IMR-90 (cell line): ENCODE data around the gene PIPOX. TPM values are rescaled to one million over a fixed set of nuclear protein-coding genes. Genes with fewer than 3 reads are reported as not detected.

ENCODE experiments used
- ATAC-seq: fragments of 200-7000 bp; cut with Tn5 transposase; 2 replicates; pipeline ENCODE4 v1.9.1; 2020; ENCODE audit warnings: low read depth, mild to moderate bottlenecking, moderate library complexity
- BruUV-seq: library from RNA; stranded (reverse); fragments of 400-500 nt; replicated peaks from 2 replicates; lab custom pipeline; 2021; lab: Mats Ljungman, UMichigan
- CTCF ChIA-PET: fragments of 300-600 bp; formaldehyde crosslinking; extraction: SDS; loops from one replicate; lab custom pipeline; 2021; ENCODE audit warnings: antibody characterized with exemption; lab: Yijun Ruan, JAX
- POLR2A ChIA-PET: fragments of 300-600 bp; sonication (Branson Sonifier 250); formaldehyde crosslinking; loops from one replicate; lab custom pipeline; 2022; ENCODE audit warnings: antibody characterized with exemption; ENCODE audit not compliant: unreplicated experiment; lab: Charles Lee
- DNase-seq: peaks from one replicate; pipeline ENCODE4 v3.0.0; 2013
- H2AFZ ChIP-seq: replicated peaks from 2 replicates; pipeline ENCODE3; 2013; ENCODE audit warnings: low read length, mild to moderate bottlenecking; ENCODE audit not compliant: poor library complexity
- H2AK5ac ChIP-seq: 2 replicates; pipeline ENCODE4 v1.6.1; 2013; ENCODE audit warnings: low read depth, low read length, inconsistent platforms
- H2AK9ac ChIP-seq: replicated peaks from 2 replicates; pipeline ENCODE3; 2013; ENCODE audit warnings: mild to moderate bottlenecking, low read depth, low read length, moderate library complexity; ENCODE audit not compliant: poor library complexity
- H2BK120ac ChIP-seq: 2 replicates; pipeline ENCODE4 v1.6.1; 2013; ENCODE audit warnings: low read depth, low read length, inconsistent platforms
- H2BK15ac ChIP-seq: 3 replicates; pipeline ENCODE4 v1.6.1; 2013; ENCODE audit warnings: low read depth, low read length, inconsistent platforms
- H2BK20ac ChIP-seq: 2 replicates; pipeline ENCODE4 v1.6.1; 2013; ENCODE audit warnings: low read depth, mild to moderate bottlenecking, inconsistent platforms, low read length, moderate library complexity
- H2BK5ac ChIP-seq: 2 replicates; pipeline ENCODE4 v1.6.1; 2013; ENCODE audit warnings: mild to moderate bottlenecking, low read depth, low read length, inconsistent platforms; ENCODE audit not compliant: poor library complexity, severe bottlenecking
- H3K14ac ChIP-seq: replicated peaks from 2 replicates; pipeline ENCODE4 v1.6.1; 2013; ENCODE audit warnings: low read depth, low read length, inconsistent platforms
- H3K18ac ChIP-seq: 2 replicates; pipeline ENCODE4 v1.6.1; 2013; ENCODE audit warnings: low read depth, low read length, control low read depth
- H3K23ac ChIP-seq: 2 replicates; pipeline ENCODE4 v1.6.1; 2013; ENCODE audit warnings: low read depth, low read length, inconsistent platforms
- H3K27ac ChIP-seq: 2 replicates; pipeline ENCODE4 v1.5.1; 2013; ENCODE audit warnings: mild to moderate bottlenecking, control low read depth, low read length; ENCODE audit not compliant: insufficient read depth
- H3K27me3 ChIP-seq: 2 replicates; pipeline ENCODE4 v1.6.1; 2013; ENCODE audit warnings: low read length; ENCODE audit not compliant: control insufficient read depth, insufficient read depth
- H3K36me3 ChIP-seq: 2 replicates; pipeline ENCODE4 v1.6.1; 2013; ENCODE audit warnings: low read length, mixed read lengths; ENCODE audit not compliant: control insufficient read depth, insufficient read depth
- H3K4ac ChIP-seq: 2 replicates; pipeline ENCODE4 v1.6.1; 2013; ENCODE audit warnings: low read depth, low read length, inconsistent platforms
- H3K4me1 ChIP-seq: 2 replicates; pipeline ENCODE4 v1.6.1; 2013; ENCODE audit warnings: low read length, mixed read lengths; ENCODE audit not compliant: control insufficient read depth, insufficient read depth
- H3K4me2 ChIP-seq: 2 replicates; pipeline ENCODE4 v1.6.1; 2013; ENCODE audit warnings: low read depth, mild to moderate bottlenecking, control low read depth, low read length, moderate library complexity
- H3K4me3 ChIP-seq: 2 replicates; pipeline ENCODE4 v1.5.1; 2013; ENCODE audit warnings: low read depth, mild to moderate bottlenecking, control low read depth, low read length, moderate library complexity; ENCODE audit not compliant: insufficient read depth
- H3K56ac ChIP-seq: 2 replicates; pipeline ENCODE4 v1.6.1; 2013; ENCODE audit warnings: low read length, inconsistent platforms; ENCODE audit not compliant: insufficient read depth; ENCODE audit errors: extremely low read depth
- H3K79me1 ChIP-seq, 2 experiments: 2 replicates each; pipeline ENCODE4 v1.6.1; 2013; ENCODE audit warnings: low read length in 2 of 2, inconsistent platforms in 1 of 2, low read depth in 1 of 2
- H3K9ac ChIP-seq: 2 replicates; pipeline ENCODE4 v1.6.1; 2013; ENCODE audit warnings: low read depth, low read length, control low read depth
- H3K9me1 ChIP-seq: 2 replicates; pipeline ENCODE4 v1.6.1; 2013; ENCODE audit warnings: low read length, inconsistent platforms; ENCODE audit not compliant: insufficient read depth
- H3K9me3 ChIP-seq: 2 replicates; pipeline ENCODE4 v1.6.1; 2013; ENCODE audit warnings: low read length; ENCODE audit not compliant: control insufficient read depth, insufficient read depth
- H4K20me1 ChIP-seq: 2 replicates; pipeline ENCODE4 v1.6.1; 2013; ENCODE audit warnings: low read length, inconsistent platforms; ENCODE audit not compliant: insufficient read depth
- H4K5ac ChIP-seq: 2 replicates; pipeline ENCODE4 v1.6.1; 2013; ENCODE audit warnings: mild to moderate bottlenecking, low read depth, low read length, control low read depth
- H4K8ac ChIP-seq, 2 experiments: 2 replicates each; pipeline ENCODE4 v1.6.1; 2013; ENCODE audit warnings: low read depth in 2 of 2, low read length in 2 of 2, control low read depth in 1 of 2, inconsistent platforms in 1 of 2
- H4K91ac ChIP-seq: 2 replicates; pipeline ENCODE4 v1.6.1; 2013; ENCODE audit warnings: low read depth, low read length, inconsistent platforms; ENCODE audit not compliant: insufficient read depth
- BHLHE40 ChIP-seq: fragments of 150-350 bp; IDR thresholded peaks from 2 replicates; pipeline ENCODE4 v1.6.1; 2016; ENCODE audit warnings: mild to moderate bottlenecking, low read depth, low read length
- CEBPB ChIP-seq: IDR thresholded peaks from 2 replicates; pipeline ENCODE4 v1.6.1; 2012; ENCODE audit warnings: low read depth, low read length, improper control_type of control experiment
- CHD1 ChIP-seq: IDR thresholded peaks from 2 replicates; pipeline ENCODE4 v1.6.1; 2012; ENCODE audit warnings: low read depth, low read length, improper control_type of control experiment
- FOS ChIP-seq: fragments of 150-350 bp; IDR thresholded peaks from 2 replicates; pipeline ENCODE4 v1.6.1; 2016; ENCODE audit warnings: low read depth, low read length
- MAFK ChIP-seq: IDR thresholded peaks from 2 replicates; pipeline ENCODE4 v1.6.1; 2012; ENCODE audit warnings: low read depth, low read length, improper control_type of control experiment
- MAZ ChIP-seq: IDR thresholded peaks from 2 replicates; pipeline ENCODE4 v1.6.1; 2012; ENCODE audit warnings: low read depth, mild to moderate bottlenecking, low read length, improper control_type of control experiment, moderate library complexity, borderline replicate concordance
- MXI1 ChIP-seq: IDR thresholded peaks from 2 replicates; pipeline ENCODE4 v1.6.1; 2012; ENCODE audit warnings: low read depth, mild to moderate bottlenecking, low read length, moderate library complexity, borderline replicate concordance
- NFE2L2 ChIP-seq: fragments of 150-350 bp; IDR thresholded peaks from 2 replicates; pipeline ENCODE4 v1.6.1; 2016; ENCODE audit warnings: low read depth, mild to moderate bottlenecking, low read length
- POLR2A ChIP-seq: IDR thresholded peaks from 2 replicates; pipeline ENCODE4 v1.6.1; 2012; ENCODE audit warnings: mild to moderate bottlenecking, low read depth, low read length
- RAD21 ChIP-seq: IDR thresholded peaks from 2 replicates; pipeline ENCODE4 v1.6.1; 2012; ENCODE audit warnings: low read length, improper control_type of control experiment
- RCOR1 ChIP-seq: IDR thresholded peaks from 2 replicates; pipeline ENCODE4 v1.6.1; 2012; ENCODE audit warnings: mild to moderate bottlenecking, low read length, improper control_type of control experiment; ENCODE audit not compliant: insufficient replicate concordance
- RFX5 ChIP-seq: IDR thresholded peaks from 2 replicates; pipeline ENCODE4 v1.8.0; 2012; ENCODE audit warnings: low read depth, mild to moderate bottlenecking, low read length, moderate library complexity
- SMC3 ChIP-seq: fragments of 150-350 bp; IDR thresholded peaks from 2 replicates; pipeline ENCODE4 v1.6.1; 2016; ENCODE audit warnings: low read depth, mild to moderate bottlenecking, antibody characterized with exemption, low read length, moderate library complexity
- USF2 ChIP-seq: fragments of 150-350 bp; IDR thresholded peaks from 2 replicates; pipeline ENCODE4 v1.6.1; 2017; ENCODE audit warnings: mild to moderate bottlenecking, antibody characterized with exemption, low read length, low read depth
- WGBS, 2 experiments: methylation state at CpG; one replicate each; pipeline versions ENCODE4 v1.1.5 to v1.1.7; 2013; ENCODE audit warnings: missing lambda C conversion rate in 2 of 2; ENCODE audit not compliant: insufficient read length in 1 of 2; ENCODE audit errors: extremely low coverage in 2 of 2; 5-methylcytosine and 5-hydroxymethylcytosine counted together
- dilution Hi-C: fragments of 300-500 bp; cut with HindIII; formaldehyde crosslinking; loops from one replicate; pipeline ENCODE4 v1.14.3; 2018; ENCODE audit warnings: low sequenced_read_pairs; ENCODE audit not compliant: unreplicated experiment
- in situ Hi-C: fragments of 300-500 bp; cut with MboI; formaldehyde crosslinking; loops from 3 replicates; pipeline ENCODE4 v1.14.3; 2019; ENCODE audit warnings: low sequenced_read_pairs, inconsistent platforms, mixed read lengths
- intact Hi-C: fragments of 100-400 bp; cut with micrococcal nuclease; formaldehyde crosslinking; loops from 2 replicates; pipeline ENCODE4 v1.10.0; 2022
- polyA plus RNA-seq, 3 experiments: library from polyadenylated mRNA; depleted of rRNA; stranded (reverse); fragments of >200 nt; gene quantifications; 2 replicates each; pipeline ENCODE4 v1.2.3, GENCODE V29; 2012; ENCODE audit warnings: low replicate concordance in 1 of 3
- total RNA-seq: library from RNA; depleted of rRNA; stranded (reverse); fragments of >200 nt; gene quantifications from 2 replicates; pipeline ENCODE4 v1.2.3, GENCODE V29; 2012
- TF ChIP-seq, protein P1 (sequence below): fragments of 150-350 bp; IDR thresholded peaks from 2 replicates; pipeline ENCODE4 v1.6.1; 2016; ENCODE audit warnings: low read depth, mild to moderate bottlenecking, low read length, moderate library complexity, borderline replicate concordance

PIPOX gene
- total and polyA plus RNA-seq, 2 of the 4 experiments (the other 2 are of a cell fraction): 0.43 to 1.3 TPM

GRCh38 chr17:29090750-29091605 is 48.0 kb downstream of the PIPOX start:
- Histone ChIP-seq H2BK5ac (no peak overlapping the region), H4K91ac (no peak overlapping the region), H4K20me1 (no peaks in the 10 kb centered on the region; the same call in 1 of the 2 replicates), H3K27ac (no peak overlapping the region), H3K14ac (no peak overlapping the region), H3K4me2 (no peak overlapping the region), H3K79me1 (no peaks in the 10 kb centered on the region), H4K5ac (no peak overlapping the region), H3K36me3 (peaks cover 78% of the 10 kb centered on the region), H3K9me3 (no peaks in the 10 kb centered on the region), H3K4ac (no peak overlapping the region), H3K56ac (no peak overlapping the region), H2BK20ac (no peak overlapping the region), H2BK120ac (no peak overlapping the region), H3K18ac (no peak overlapping the region), H4K8ac (no peak overlapping the region), H3K4me3 (no peak overlapping the region), H2AFZ (no peak overlapping the region), H3K9ac (no peak overlapping the region), H2AK9ac (no peak overlapping the region), H3K9me1 (no peaks in the 10 kb centered on the region), H2AK5ac (no peak overlapping the region), H3K4me1 (no peaks in the 10 kb centered on the region), H3K23ac (no peak overlapping the region), H3K27me3 (no peaks in the 10 kb centered on the region), H2BK15ac (no peak overlapping the region)
- DNase-seq (no peak), ATAC-seq (no peak)
- dilution Hi-C loops: no loop called here
- CTCF ChIA-PET: interaction anchor here (1.1 kb wide), 1 partner anchor 11 kb away, joined by 3 read pairs; no protein-coding TSS in a partner anchor
- in situ Hi-C loops: no loop called here
- no peak for TF ChIP-seq CEBPB
- TF ChIP-seq USF2: no peak
- no peak for TF ChIP-seq POLR2A
- TF ChIP-seq BHLHE40: no peak
- no peak for TF ChIP-seq CHD1
- no peak for TF ChIP-seq RFX5
- TF ChIP-seq RCOR1: no peak
- no peak for TF ChIP-seq MXI1
- TF ChIP-seq SMC3: no peak
- no peak for TF ChIP-seq RAD21
- TF ChIP-seq, protein P1, sequence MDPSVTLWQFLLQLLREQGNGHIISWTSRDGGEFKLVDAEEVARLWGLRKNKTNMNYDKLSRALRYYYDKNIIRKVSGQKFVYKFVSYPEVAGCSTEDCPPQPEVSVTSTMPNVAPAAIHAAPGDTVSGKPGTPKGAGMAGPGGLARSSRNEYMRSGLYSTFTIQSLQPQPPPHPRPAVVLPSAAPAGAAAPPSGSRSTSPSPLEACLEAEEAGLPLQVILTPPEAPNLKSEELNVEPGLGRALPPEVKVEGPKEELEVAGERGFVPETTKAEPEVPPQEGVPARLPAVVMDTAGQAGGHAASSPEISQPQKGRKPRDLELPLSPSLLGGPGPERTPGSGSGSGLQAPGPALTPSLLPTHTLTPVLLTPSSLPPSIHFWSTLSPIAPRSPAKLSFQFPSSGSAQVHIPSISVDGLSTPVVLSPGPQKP: no peak
- no peak for TF ChIP-seq NFE2L2
- TF ChIP-seq MAZ: no peak
- TF ChIP-seq FOS: no peak
- no peak for TF ChIP-seq MAFK
- intact Hi-C loops: no loop called here
- POLR2A ChIA-PET: no interaction called here
- BruUV-seq: no TSS peak
- WGBS, 2 experiments: 84% methylated on average over 5 of the region's 12 CpGs; no CpG with 5 or more reads in 1 of the 2 experiments
